GM12873 (cell line): Measurements from ENCODE around the gene PRKAR1B.

Source experiments
- CTCF ChIP-seq: IDR thresholded peaks from 2 replicates; pipeline ENCODE4 v1.5.1; 2012; ENCODE audit warnings: low read depth, mild to moderate bottlenecking, moderate library complexity, low read length, control low read depth; ENCODE audit not compliant: insufficient read depth; ENCODE audit errors: missing control alignments

Gene PRKAR1B

GRCh38 chr7:763762-764161 lies 36.7 kb upstream of the PRKAR1B start:
- no peak for TF ChIP-seq CTCF

GRCh38 chr7:762885-763284 lies 35.8 kb upstream of the PRKAR1B start:
- no peak for TF ChIP-seq CTCF

DNA sequence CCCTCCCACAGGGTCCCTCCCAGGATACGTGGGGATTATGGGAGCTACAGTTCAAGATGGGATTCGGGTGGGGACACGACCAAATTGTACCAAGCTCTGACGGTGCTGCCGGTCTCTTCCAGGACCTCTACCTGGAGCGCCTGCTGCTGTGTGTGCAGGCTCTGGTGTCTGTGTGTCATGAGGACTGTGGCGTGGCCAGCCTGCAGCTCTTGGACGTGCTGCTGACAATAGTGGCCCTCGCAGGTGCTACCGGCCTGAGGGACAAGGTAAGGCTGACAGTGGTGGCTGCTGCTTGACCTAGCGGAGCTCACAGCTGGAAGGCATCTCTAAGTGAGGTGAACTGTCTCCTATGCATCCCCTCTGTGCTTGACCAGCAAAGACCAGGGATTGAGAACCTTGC lies 34.5 kb upstream of the PRKAR1B start:
- no peak for TF ChIP-seq CTCF

GRCh38 chr7:761101-761500 lies 34.0 kb upstream of the PRKAR1B start:
- no peak for TF ChIP-seq CTCF

GRCh38 chr7:760006-760405 lies 32.9 kb upstream of the PRKAR1B start:
- TF ChIP-seq CTCF, result no peak

DNA sequence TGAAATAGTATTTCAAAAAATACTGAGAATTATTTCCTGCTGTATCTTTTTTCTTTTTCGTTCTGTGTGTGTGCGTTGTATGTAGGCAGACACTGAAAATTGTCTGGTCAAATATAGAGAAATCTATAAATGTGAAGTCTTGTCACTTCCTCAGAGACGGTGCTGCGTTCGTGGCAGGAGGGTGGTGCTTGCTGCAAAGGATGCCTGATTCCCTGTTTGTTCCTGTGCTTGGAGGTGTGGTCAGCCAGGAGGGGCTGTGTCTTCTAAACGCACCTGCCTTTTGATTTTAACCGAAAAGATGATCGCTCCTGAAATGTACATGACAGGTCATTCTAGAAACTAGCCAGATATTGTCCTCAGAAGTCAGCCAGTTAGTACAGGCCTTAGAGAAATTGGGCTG lies 32.5 kb upstream of the PRKAR1B start:
- TF ChIP-seq CTCF, result no peak

- no peak for TF ChIP-seq CTCF
Measured at GRCh38 chr7:757741-758163, 30.7 kb upstream of the PRKAR1B start.

DNA sequence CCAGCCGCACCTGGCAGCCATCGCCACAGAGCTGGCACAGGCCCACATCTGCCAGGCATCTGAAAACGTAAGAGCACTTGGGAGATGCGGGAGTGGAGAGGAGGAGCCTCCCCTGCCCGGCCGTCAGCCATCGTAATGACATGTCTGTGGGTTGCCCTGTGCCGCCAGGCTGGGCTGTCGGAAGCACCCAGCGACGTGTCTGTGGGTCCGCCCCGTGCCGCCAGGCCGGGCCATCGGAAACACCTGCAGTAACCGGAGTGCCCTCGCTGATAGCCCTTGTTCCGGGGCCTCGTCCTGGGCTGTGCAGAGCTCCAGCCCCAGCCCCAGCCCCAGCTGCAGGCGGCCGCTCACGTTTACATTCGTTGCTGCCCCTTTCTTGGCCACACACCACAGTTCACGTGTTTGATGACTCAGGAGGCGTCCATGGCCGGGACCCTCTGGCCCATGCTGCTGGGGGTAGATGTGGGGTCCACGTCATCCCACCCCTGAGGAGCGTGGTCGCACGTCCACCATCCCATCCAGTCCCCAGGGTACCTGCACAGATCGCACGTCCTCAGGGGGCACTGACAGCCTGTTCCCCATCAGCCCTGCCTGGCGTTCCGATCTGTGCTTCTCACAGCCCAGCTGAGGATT lies 30.0 kb upstream of the PRKAR1B start:
- no peak for TF ChIP-seq CTCF
